ENCODE measurements around the gene GAS2L1.

GRCh38 chr22:29313126-29313575 lies 6.7 kb downstream of the GAS2L1 start:
- peak; percentile 72 for TF ChIP-seq CTCF (conservative IDR thresholded peaks at IDR 0.05; ENCODE audit: low read length)
- TF ChIP-seq EZH2phosphoT487 (IDR thresholded peaks at IDR 0.05; ENCODE audit: borderline replicate concordance, low read depth, low read length), result no peak

Data from OCI-LY7 (cell line).